NCI-H2171 (cell line): ENCODE data around the gene AXL.

Experiments
- DNase-seq: peaks from one replicate; lab custom pipeline; 2025; lab: John Stamatoyannopoulos, UW

The AXL gene

GRCh38 chr19:41235480-41235879 is 16.5 kb downstream of the AXL start:
- DNase-seq = no peak

- DNase-seq = no peak
Observed at GRCh38 chr19:41238244-41238643, 19.2 kb downstream of the AXL start.

- no peak for DNase-seq
Observed at GRCh38 chr19:41239363-41239762, 20.3 kb downstream of the AXL start.

GRCh38 chr19:41239961-41240574 is 21.0 kb downstream of the AXL start:
- DNase-seq = no peak

- DNase-seq = no peak
Observed at GRCh38 chr19:41241859-41242258, 22.8 kb downstream of the AXL start.

GRCh38 chr19:41244117-41244516 is 25.1 kb downstream of the AXL start:
- no peak for DNase-seq

- no peak for DNase-seq
Observed at GRCh38 chr19:41245843-41246242, 26.8 kb downstream of the AXL start.

GRCh38 chr19:41248895-41249294 is 29.9 kb downstream of the AXL start:
- no peak for DNase-seq

- DNase-seq = no peak
Observed at GRCh38 chr19:41249707-41250423, 30.8 kb downstream of the AXL start.

GRCh38 chr19:41253660-41254059 is 34.6 kb downstream of the AXL start:
- DNase-seq = no peak

GRCh38 chr19:41255171-41255570 is 36.1 kb downstream of the AXL start:
- no peak for DNase-seq

- DNase-seq = no peak
Observed at GRCh38 chr19:41261474-41262190, 42.6 kb downstream of the AXL start.

- peak; percentile 79 for DNase-seq
Observed at GRCh38 chr19:41263042-41263849, 44.2 kb downstream of the AXL start.

GRCh38 chr19:41263850-41264580 is 45.0 kb downstream of the AXL start, which contains the start of gene HNRNPUL1:
Gene HNRNPUL1 (plus strand): TSS chr19:41264372. CDS start chr19:41264504, 132 bp downstream.
- peak; percentile 100 for DNase-seq

GRCh38 chr19:41264581-41265394 is 45.8 kb downstream of the AXL start:
- DNase-seq = peak; percentile 43

- no peak for DNase-seq
Observed at GRCh38 chr19:41265395-41266153, 46.6 kb downstream of the AXL start.

- no peak for DNase-seq
Observed at GRCh38 chr19:41269055-41269454, 50.0 kb downstream of the AXL start.

- no peak for DNase-seq
Observed at GRCh38 chr19:41269571-41269970, 50.5 kb downstream of the AXL start.

- no peak for DNase-seq
Observed at GRCh38 chr19:41273076-41273475, 54.1 kb downstream of the AXL start.

GRCh38 chr19:41274802-41275201 is 55.8 kb downstream of the AXL start:
- DNase-seq = no peak
